ENCODE measurements around the gene DMRT2. TPM values are rescaled to one million over a fixed set of nuclear protein-coding genes. Genes with fewer than 3 reads are reported as not detected.

Gene DMRT2
- total and polyA plus RNA-seq, 2 of the 8 experiments (the other 6 are each of a cell fraction or from before 2014, with no cell fraction given), result 0.29 to 0.93 TPM

GRCh38 chr9:1055166-1055565, 5.0 kb downstream of the DMRT2 start:
- H3K27ac ChIP-seq (ENCODE audit: low read depth, low read length), result no peak overlapping the region
- POLR2A ChIA-PET (ENCODE audit: partially characterized antibody), result no interaction called here
- H3K79me2 ChIP-seq (ENCODE audit: control insufficient read depth in 1 of 2, insufficient read depth in 2 of 2, low read length in 2 of 2), result no peaks in the 10 kb centered on the region
- H3K9ac ChIP-seq (replicated peaks in 1 of 4; ENCODE audit: extremely low read depth in 1 of 4, low read depth in 3 of 4, low read length in 3 of 4), result no peak overlapping the region
- H3K4me2 ChIP-seq (ENCODE audit: insufficient read depth in 1 of 2, low read depth in 2 of 2, low read length in 2 of 2), result no peak overlapping the region
- FAIRE-seq (no peak), DNase-seq (ENCODE audit: low read depth in 1 of 2, low spot score in 2 of 2) (no peak)
- no peaks in the 10 kb centered on the region for H3K36me3 ChIP-seq (ENCODE audit: control insufficient read depth in 2 of 4, insufficient read depth in 4 of 4, low read length in 3 of 4)
- no peak overlapping the region for H4K5ac ChIP-seq (ENCODE audit: insufficient read length, low read depth, low read length)
- H2BK15ac ChIP-seq (ENCODE audit: low read length), result no peak overlapping the region
- H3K23ac ChIP-seq (ENCODE audit: insufficient read length), result no peak overlapping the region
- peaks cover 8 to 30% (median 29%) of the 10 kb centered on the region in 4 experiments for H3K27me3 ChIP-seq (replicated peaks in 1 of 4; ENCODE audit: control insufficient read depth in 3 of 4, extremely low read depth in 1 of 4, insufficient read depth in 3 of 4, low read length in 3 of 4)
- no peak overlapping the region for H2BK5ac ChIP-seq (ENCODE audit: low read depth, low read length)
- H3K4me3 ChIP-seq (ENCODE audit: extremely low read depth in 1 of 4, insufficient read depth in 2 of 4, low read depth in 3 of 4, low read length in 4 of 4), result no peak overlapping the region
- H3K4me1 ChIP-seq (replicated peaks in 1 of 4; ENCODE audit: control insufficient read depth in 3 of 4, insufficient read depth in 4 of 4, low read length in 3 of 4), result peaks cover 0 to 4% (median 0%) of the 10 kb centered on the region in 4 experiments; a peak in 1 of 7 replicates
- H2BK12ac ChIP-seq (ENCODE audit: low read depth, low read length), result no peak overlapping the region
- H3K9me3 ChIP-seq (ENCODE audit: insufficient read depth in 2 of 2, low read depth in 1 of 2, low read length in 1 of 2), result peaks cover 13 to 41% of the 10 kb centered on the region in 2 experiments; a peak in 3 of 4 replicates
- H3K14ac ChIP-seq (ENCODE audit: insufficient read length), result no peak overlapping the region
- 91% methylated on average over 5 of the region's 5 CpGs; no CpG with 5 or more reads in 1 of the 2 experiments for WGBS, 2 experiments (ENCODE audit: extremely low coverage in 1 of 2, insufficient coverage in 1 of 2, insufficient read length in 1 of 2, insufficient replicate concordance in 2 of 2, low coverage in 1 of 2, low lambda C conversion rate in 2 of 2, missing lambda C conversion rate in 1 of 2)
- no peak overlapping the region for H4K8ac ChIP-seq (ENCODE audit: extremely low read depth, insufficient read depth, low read length)
- no peak overlapping the region for H3K56ac ChIP-seq (replicated peaks; ENCODE audit: insufficient read length, low read depth, low read length)
- no peak overlapping the region for H3K18ac ChIP-seq (ENCODE audit: extremely low read depth, low read length)
- H2BK20ac ChIP-seq (ENCODE audit: low read length), result no peak overlapping the region
- H3K79me1 ChIP-seq (ENCODE audit: low read depth, low read length), result no peaks in the 10 kb centered on the region
- no peak for TF ChIP-seq KDM4A (IDR thresholded peaks at IDR 0.05; ENCODE audit: low read depth, low read length, severe bottlenecking)
- TF ChIP-seq TAF7 (optimal IDR thresholded peaks at IDR 0.05; ENCODE audit: borderline replicate concordance, low read depth, low read length), result no peak
- no peak for TF ChIP-seq NANOG (IDR thresholded peaks at IDR 0.05; ENCODE audit: insufficient read depth, low read depth, low read length, poor library complexity, severe bottlenecking)
- no peak for TF ChIP-seq BCL11A (IDR thresholded peaks at IDR 0.05; ENCODE audit: low read depth in 2 of 2, low read length in 2 of 2)
- no peak for TF ChIP-seq CEBPB (IDR thresholded peaks at IDR 0.05; ENCODE audit: low read depth, low read length)
- TF ChIP-seq ZNF274 (IDR thresholded peaks at IDR 0.05; ENCODE audit: borderline replicate concordance, extremely low read depth, low read length), result no peak
- no peak for TF ChIP-seq KDM1A (IDR thresholded peaks at IDR 0.05; ENCODE audit: borderline replicate concordance, low read length)
- no peak for TF ChIP-seq RNF2 (IDR thresholded peaks at IDR 0.05; ENCODE audit: borderline replicate concordance, low read depth, low read length, missing control alignments, poor library complexity, severe bottlenecking)
- TF ChIP-seq BRCA1 (IDR thresholded peaks at IDR 0.05; ENCODE audit: low read depth, low read length), result no peak
- no peak for TF ChIP-seq ASH2L (IDR thresholded peaks at IDR 0.05; ENCODE audit: low read length)
- peaks cover 4% of the 10 kb centered on the region; the same call in 1 of the 2 replicates for H3K23me2 ChIP-seq (ENCODE audit: low read depth, low read length)
- no peak overlapping the region for H2AK5ac ChIP-seq (ENCODE audit: low read depth, low read length)
- no peak overlapping the region for H4K91ac ChIP-seq (replicated peaks; ENCODE audit: insufficient read length, low read length)
- CTCF ChIA-PET (ENCODE audit: partially characterized antibody), result interaction anchor here (0.6 kb wide), 1 partner anchor 180 kb away, joined by 6 read pairs; no protein-coding TSS in a partner anchor
- H2BK120ac ChIP-seq (replicated peaks; ENCODE audit: low read depth, low read length), result no peak overlapping the region
- no peak overlapping the region for H2AFZ ChIP-seq (ENCODE audit: low read length)
- H3K4ac ChIP-seq (replicated peaks; ENCODE audit: insufficient read length, low read depth, low read length), result no peak overlapping the region
- H4K20me1 ChIP-seq (replicated peaks in 1 of 2; ENCODE audit: control insufficient read depth in 1 of 2, insufficient read depth in 2 of 2, low read length in 2 of 2), result peaks cover 0 to 2% of the 10 kb centered on the region in 2 experiments

All from H1 (cell line).